HEK293T (cell line): ENCODE data around the gene RRP15.

Experiments used
- BHLHE40 ChIP-seq: fragments of 450-650 bp; IDR thresholded peaks from 2 replicates; pipeline ENCODE4 v1.6.1; 2016; ENCODE audit warnings: mild to moderate bottlenecking, moderate library complexity, borderline replicate concordance
- CTBP1 ChIP-seq: fragments of 450-650 bp; IDR thresholded peaks from 2 replicates; pipeline ENCODE4 v1.6.1; 2016; ENCODE audit warnings: borderline replicate concordance
- FOXM1 ChIP-seq: fragments of 450-650 bp; IDR thresholded peaks from 2 replicates; pipeline ENCODE4 v1.6.1; 2017; ENCODE audit warnings: mild to moderate bottlenecking, borderline replicate concordance
- HDGF ChIP-seq: fragments of 450-650 bp; IDR thresholded peaks from 2 replicates; pipeline ENCODE4 v1.6.1; 2017; ENCODE audit warnings: antibody characterized with exemption, borderline replicate concordance
- L3MBTL2 ChIP-seq: fragments of 450-650 bp; conservative IDR thresholded peaks from 2 replicates; pipeline ENCODE4 v1.6.1; 2016; ENCODE audit warnings: mild to moderate bottlenecking
- SP1 ChIP-seq: fragments of 450-650 bp; IDR thresholded peaks from 2 replicates; pipeline ENCODE4 v1.6.1; 2017
- TARDBP ChIP-seq: fragments of 450-650 bp; IDR thresholded peaks from 2 replicates; pipeline ENCODE4 v1.6.1; 2016
- TF ChIP-seq, protein P1 (sequence below): fragments of 450-650 bp; IDR thresholded peaks from 2 replicates; pipeline ENCODE4 v1.6.1; 2016

DNA sequence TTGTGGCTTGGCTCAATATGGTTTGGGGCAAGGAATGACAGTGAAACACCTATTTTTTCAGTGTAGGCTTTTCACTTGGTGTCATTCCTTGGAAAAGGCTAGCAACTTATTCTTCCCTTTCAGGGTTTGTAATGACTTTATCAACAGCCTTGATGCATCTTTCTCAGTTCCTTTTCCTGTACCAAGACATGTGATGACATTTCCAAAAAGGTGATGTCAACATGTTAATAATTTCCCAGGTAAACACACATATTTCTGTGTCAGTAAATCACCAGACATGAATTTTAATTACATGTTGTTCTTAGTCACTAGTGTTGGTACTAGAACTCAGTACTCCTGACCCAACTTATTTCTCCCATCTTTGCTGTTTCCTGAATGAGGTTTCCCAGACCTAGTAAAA lies 37.8 kb upstream of the RRP15 start:
- TF ChIP-seq CTBP1 (no peak), BHLHE40 (no peak), SP1 (no peak), HDGF (no peak), TARDBP (no peak), L3MBTL2 (no peak), FOXM1 (no peak)
- TF ChIP-seq, protein P1, sequence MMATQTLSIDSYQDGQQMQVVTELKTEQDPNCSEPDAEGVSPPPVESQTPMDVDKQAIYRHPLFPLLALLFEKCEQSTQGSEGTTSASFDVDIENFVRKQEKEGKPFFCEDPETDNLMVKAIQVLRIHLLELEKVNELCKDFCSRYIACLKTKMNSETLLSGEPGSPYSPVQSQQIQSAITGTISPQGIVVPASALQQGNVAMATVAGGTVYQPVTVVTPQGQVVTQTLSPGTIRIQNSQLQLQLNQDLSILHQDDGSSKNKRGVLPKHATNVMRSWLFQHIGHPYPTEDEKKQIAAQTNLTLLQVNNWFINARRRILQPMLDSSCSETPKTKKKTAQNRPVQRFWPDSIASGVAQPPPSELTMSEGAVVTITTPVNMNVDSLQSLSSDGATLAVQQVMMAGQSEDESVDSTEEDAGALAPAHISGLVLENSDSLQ = no peak
